ENCODE measurements around the gene BOLL.
"Not testable (repeated sequence)": the region's sequence is repeated elsewhere in the genome, so short reads cannot be mapped to it uniquely, and the experiment has no call there.

BOLL gene

GRCh38 chr2:197706839-197707207 lies 78.3 kb downstream of the BOLL start:
- DNase-seq (ENCODE audit: low read depth in 2 of 2): no peak

- no peak for DNase-seq (ENCODE audit: low read depth in 2 of 2)
Measured at GRCh38 chr2:197705912-197706838, 78.9 kb downstream of the BOLL start.

DNA sequence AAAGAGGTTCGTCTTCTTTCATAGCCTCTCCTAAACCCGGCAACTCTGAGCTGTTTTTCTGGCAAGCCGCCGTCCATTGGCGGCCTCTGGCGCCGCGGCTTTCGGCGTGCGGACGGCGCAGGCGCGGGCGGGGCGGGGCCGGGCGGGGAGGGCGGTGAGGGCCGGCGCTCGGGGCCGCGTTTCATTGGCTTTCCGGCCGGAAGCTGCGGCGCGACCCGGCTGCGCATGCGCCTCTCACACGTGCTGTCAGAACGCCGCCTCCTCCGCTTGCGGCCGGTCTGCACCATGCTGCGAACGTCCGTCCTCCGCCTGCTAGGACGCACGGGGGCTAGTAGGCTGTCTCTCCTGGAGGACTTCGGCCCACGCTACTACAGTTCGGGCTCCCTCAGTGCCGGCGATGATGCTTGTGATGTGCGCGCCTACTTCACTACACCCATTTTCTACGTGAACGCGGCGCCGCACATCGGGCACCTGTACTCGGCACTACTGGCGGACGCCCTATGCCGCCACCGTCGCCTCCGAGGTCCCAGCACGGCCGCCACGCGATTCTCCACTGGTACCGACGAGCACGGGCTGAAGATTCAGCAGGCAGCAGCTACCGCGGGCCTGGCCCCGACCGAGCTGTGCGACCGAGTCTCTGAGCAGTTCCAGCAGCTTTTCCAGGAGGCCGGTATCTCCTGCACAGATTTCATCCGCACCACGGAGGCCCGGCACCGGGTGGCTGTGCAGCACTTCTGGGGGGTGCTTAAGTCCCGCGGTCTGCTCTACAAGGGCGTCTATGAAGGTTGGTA lies 79.8 kb downstream of the BOLL start, which contains the start of gene MARS2:
Gene MARS2 (plus strand): TSS at position 249 of the 791 bp plus-strand sequence. CDS start 37 bp downstream, at position 286.
- peak; percentile 76 to 80 for DNase-seq (ENCODE audit: low read depth in 2 of 2)

DNA sequence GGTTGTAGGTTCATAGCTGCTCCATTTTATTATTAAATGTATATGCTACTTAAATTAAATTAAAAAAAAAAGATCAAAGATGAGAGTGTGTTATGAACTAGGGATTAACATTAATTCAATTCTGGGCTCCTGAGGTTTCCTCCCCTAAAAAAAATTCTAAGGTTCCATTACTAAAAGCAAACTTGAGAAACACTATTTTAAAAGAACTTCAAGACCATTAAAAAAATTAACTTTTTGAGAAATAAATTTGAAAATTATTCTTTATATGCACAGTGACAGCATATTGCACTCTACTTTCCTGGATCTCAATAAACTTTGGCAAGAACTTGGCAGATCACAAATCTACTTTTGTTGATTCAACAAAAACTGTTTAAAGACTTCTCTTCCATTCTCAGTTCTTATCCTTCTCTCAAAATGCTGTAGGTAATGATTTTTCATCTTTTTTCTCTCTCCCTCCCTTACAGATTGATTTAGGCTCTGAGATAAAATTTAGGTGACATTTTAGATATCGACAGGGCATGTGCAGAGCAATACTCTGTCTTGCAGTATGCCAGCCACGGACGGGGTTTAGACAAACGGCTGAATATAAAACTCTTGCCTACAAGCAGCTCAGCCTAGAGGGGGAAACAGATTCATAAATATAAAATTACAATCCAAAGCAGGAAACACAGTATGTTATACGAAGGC lies 80.5 kb downstream of the BOLL start:
- no peak for DNase-seq (ENCODE audit: low read depth in 2 of 2)

DNA sequence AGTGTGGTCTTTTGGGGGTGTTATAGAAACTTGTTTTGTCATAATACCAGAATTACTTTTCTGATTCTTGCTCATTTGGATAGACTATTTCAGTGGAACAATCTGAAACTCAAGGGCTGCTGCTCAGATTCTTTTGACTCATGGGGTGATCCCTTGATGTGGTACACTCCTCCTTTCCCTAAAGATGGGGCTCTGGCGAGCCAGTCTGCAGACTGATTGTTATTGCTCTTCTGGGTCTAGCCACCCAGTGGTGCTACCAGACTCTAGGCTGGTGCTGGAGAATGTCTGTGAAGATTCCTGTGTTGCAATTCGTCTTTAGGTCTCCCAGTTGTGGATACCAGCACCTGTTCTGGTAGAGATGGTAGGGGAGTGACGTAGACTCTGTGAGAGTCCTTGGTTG lies 84.2 kb downstream of the BOLL start:
- DNase-seq (ENCODE audit: low read depth in 2 of 2): no peak

GRCh38 chr2:197699724-197700123 lies 85.4 kb downstream of the BOLL start:
- not testable (repeated sequence) for DNase-seq (ENCODE audit: low read depth in 2 of 2)

- not testable (repeated sequence) for DNase-seq (ENCODE audit: low read depth in 2 of 2)
Measured at GRCh38 chr2:197696571-197696970, 88.5 kb downstream of the BOLL start.

DNA sequence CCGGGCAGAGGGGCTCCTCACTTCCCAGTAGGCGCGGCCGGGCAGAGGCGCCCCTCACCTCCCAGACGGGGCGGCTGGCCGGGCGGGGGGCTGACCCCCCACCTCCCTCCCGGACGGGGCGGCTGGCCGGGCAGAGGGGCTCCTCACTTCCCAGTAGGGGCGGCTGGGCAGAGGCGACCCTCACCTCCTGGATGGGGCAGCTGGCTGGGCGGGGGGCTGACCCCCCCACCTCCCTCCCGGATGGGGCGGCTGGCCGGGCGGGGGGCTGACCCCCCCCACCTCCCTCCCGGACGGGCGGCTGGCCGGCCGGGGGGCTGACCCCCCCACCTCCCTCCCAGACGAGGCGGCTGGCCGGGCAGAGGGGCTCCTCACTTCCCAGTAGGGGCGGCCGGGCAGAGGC lies 89.1 kb downstream of the BOLL start:
- not testable (repeated sequence) for DNase-seq (ENCODE audit: low read depth in 2 of 2)

DNA sequence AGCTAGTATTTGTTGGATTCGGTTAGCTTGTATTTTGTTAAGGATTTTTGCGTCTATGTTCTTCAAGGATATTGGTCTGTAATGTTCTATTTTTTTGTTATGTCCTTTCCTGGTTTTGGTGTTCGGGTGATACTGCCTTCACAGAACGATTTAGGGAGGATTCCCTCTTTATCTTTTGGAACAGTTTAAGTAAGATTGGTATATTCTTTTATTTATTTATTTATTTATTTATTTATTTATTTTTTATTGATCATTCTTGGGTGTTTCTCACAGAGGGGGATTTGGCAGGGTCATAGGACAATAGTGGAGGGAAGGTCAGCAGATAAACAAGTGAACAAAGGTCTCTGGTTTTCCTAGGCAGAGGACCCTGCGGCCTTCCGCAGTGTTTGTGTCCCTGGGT lies 89.9 kb downstream of the BOLL start:
- not testable (repeated sequence) for DNase-seq (ENCODE audit: low read depth in 2 of 2)

- DNase-seq (ENCODE audit: low read depth in 2 of 2): peak in 1 of 2 experiments; percentile 15
Measured at GRCh38 chr2:197677483-197677882, 107.6 kb downstream of the BOLL start.

DNA sequence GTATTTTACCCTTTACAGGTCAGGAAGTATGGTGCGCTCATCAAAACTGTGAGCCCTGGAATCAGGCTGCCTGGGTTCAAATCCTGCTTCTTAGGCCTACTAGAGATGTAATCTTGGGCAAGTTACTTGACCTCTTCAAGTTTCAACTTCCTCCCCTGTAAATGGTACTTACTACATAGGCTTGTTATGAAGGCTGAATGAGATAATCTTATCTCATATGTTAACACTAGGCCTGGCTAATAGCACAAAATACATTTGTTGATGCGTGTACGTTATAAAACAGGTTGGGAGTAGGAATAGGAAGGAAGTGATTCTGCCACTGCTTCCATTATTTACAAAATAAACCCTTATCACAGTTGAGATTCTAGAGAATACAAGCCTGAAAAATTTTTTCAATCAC lies 108.1 kb downstream of the BOLL start:
- DNase-seq (ENCODE audit: low read depth in 2 of 2): no peak

Data from fibroblast of skin of left biceps (primary cell).